A549 (cell line): ENCODE measurements around the gene ZFPL1. TPM values are rescaled to one million over a fixed set of nuclear protein-coding genes. Genes with fewer than 3 reads are reported as not detected.

Experiments
- ATAC-seq, 2 experiments: fragments of 200-7000 bp in 1 of 2; fragments of >200 bp in 1 of 2; cut with Nextera tagmentation in 1 of 2; cut with Tn5 transposase in 1 of 2; 3 replicates each; pipeline versions ENCODE4 v1.8.0 to v1.9.1; 2018 to 2020; ENCODE audit warnings: mild to moderate bottlenecking in 1 of 2, moderate library complexity in 1 of 2
- CTCF ChIA-PET: fragments of 300-600 bp; sonication (Branson Sonifier 250); formaldehyde crosslinking; extraction: SDS; loops from one replicate; lab custom pipeline; 2021; ENCODE audit warnings: antibody characterized with exemption, inconsistent platforms; lab: Yijun Ruan, JAX
- POLR2A ChIA-PET: fragments of 350-600 bp; formaldehyde crosslinking; extraction: SDS; loops from one replicate; lab custom pipeline; 2021; ENCODE audit warnings: antibody characterized with exemption, inconsistent platforms; lab: Yijun Ruan, JAX
- DNase-seq, 2 experiments: peaks; one replicate each; pipeline versions ENCODE4 v3.0.0 to v3.0.0-alpha.2; 2011 to 2016; ENCODE audit warnings: low read depth in 1 of 2, low spot score in 1 of 2
- FAIRE-seq: peaks from 2 replicates; lab custom pipeline; 2011; peaks lifted over from hg19 to GRCh38; lab: Jason Lieb, UNC
- H3K27ac ChIP-seq, 2 experiments: fragments of >200 bp; sonication (Bioruptor Twin); formaldehyde crosslinking; 3 replicates each; pipeline ENCODE4 v1.5.1; 2016 to 2017
- H3K4me1 ChIP-seq: fragments of >200 bp; sonication (Bioruptor Twin); formaldehyde crosslinking; 3 replicates; pipeline ENCODE4 v1.6.1; 2016
- H3K4me2 ChIP-seq: fragments of >200 bp; sonication (Bioruptor Twin); formaldehyde crosslinking; 3 replicates; pipeline ENCODE4 v1.6.1; 2016
- H3K4me3 ChIP-seq: fragments of >200 bp; sonication (Bioruptor Twin); formaldehyde crosslinking; 3 replicates; pipeline ENCODE4 v1.5.1; 2016
- H3K9me3 ChIP-seq: fragments of >200 bp; sonication (Bioruptor Twin); formaldehyde crosslinking; 3 replicates; pipeline ENCODE4 v1.6.1; 2016
- ATOH8 ChIP-seq: fragments of 250-450 bp; sonication (Bioruptor Pico); IDR thresholded peaks from 2 replicates; pipeline ENCODE4 v1.5.0; 2020; ENCODE audit warnings: low read depth, mild to moderate bottlenecking, moderate library complexity
- BCL3 ChIP-seq: fragments of >200 bp; sonication (Bioruptor Twin); formaldehyde crosslinking; IDR thresholded peaks from 3 replicates; pipeline ENCODE4 v1.6.1; 2016
- EHMT2 ChIP-seq: fragments of 200-600 bp; sonication (generic); IDR thresholded peaks from 2 replicates; pipeline ENCODE4 v1.6.1; 2016; ENCODE audit warnings: antibody characterized with exemption, low read depth, mild to moderate bottlenecking, moderate library complexity
- ELK1 ChIP-seq: fragments of 150-350 bp; IDR thresholded peaks from 2 replicates; pipeline ENCODE4 v1.6.1; 2014; ENCODE audit warnings: low read depth, mild to moderate bottlenecking, low read length
- EP300 ChIP-seq, 2 experiments: fragments of >200 bp; sonication (Bioruptor Twin); formaldehyde crosslinking; IDR thresholded peaks; 2 replicates in 1 of 2; 3 replicates in 1 of 2; pipeline ENCODE4 v1.6.1; 2016 to 2017
- ESRRA ChIP-seq: fragments of 150-350 bp; IDR thresholded peaks from 2 replicates; pipeline ENCODE4 v1.6.1; 2014; ENCODE audit warnings: mild to moderate bottlenecking, low read length, borderline replicate concordance
- FOSB ChIP-seq: fragments of 250-450 bp; sonication (Bioruptor Pico); IDR thresholded peaks from 2 replicates; pipeline ENCODE4 v1.5.0; 2020; ENCODE audit warnings: mild to moderate bottlenecking, moderate library complexity
- FOXS1 ChIP-seq: fragments of 250-450 bp; sonication (Bioruptor Pico); IDR thresholded peaks from 2 replicates; pipeline ENCODE4 v1.5.0; 2020; ENCODE audit warnings: mild to moderate bottlenecking, moderate library complexity
- GATA3 ChIP-seq: IDR thresholded peaks from 2 replicates; pipeline ENCODE4 v1.6.1; 2012; ENCODE audit warnings: borderline replicate concordance
- HDAC2 ChIP-seq: fragments of 200-600 bp; sonication (generic); IDR thresholded peaks from 2 replicates; pipeline ENCODE4 v1.6.1; 2016
- HOXB5 ChIP-seq: fragments of 250-450 bp; sonication (Bioruptor Pico); IDR thresholded peaks from 2 replicates; pipeline ENCODE4 v1.5.0; 2020; ENCODE audit warnings: mild to moderate bottlenecking, moderate library complexity
- JUN ChIP-seq, 2 experiments: fragments of >200 bp; sonication (Bioruptor Twin); formaldehyde crosslinking; IDR thresholded peaks; 2 replicates in 1 of 2; 3 replicates in 1 of 2; pipeline ENCODE4 v1.6.1; 2016 to 2017
- KDM1A ChIP-seq: fragments of 200-600 bp; sonication (generic); IDR thresholded peaks from 2 replicates; pipeline ENCODE4 v1.6.1; 2016; ENCODE audit warnings: low read depth, mild to moderate bottlenecking
- KDM5A ChIP-seq: fragments of 200-600 bp; sonication (generic); IDR thresholded peaks from 2 replicates; pipeline ENCODE4 v1.6.1; 2016; ENCODE audit warnings: antibody characterized with exemption, mild to moderate bottlenecking
- MAZ ChIP-seq: fragments of 150-350 bp; IDR thresholded peaks from 2 replicates; pipeline ENCODE4 v1.6.1; 2014; ENCODE audit warnings: antibody characterized with exemption, low read depth, low read length, borderline replicate concordance
- NR3C1 ChIP-seq: fragments of >200 bp; sonication (Bioruptor Twin); formaldehyde crosslinking; IDR thresholded peaks from 3 replicates; pipeline ENCODE4 v1.6.1; 2017
- PBX3 ChIP-seq: IDR thresholded peaks from 2 replicates; pipeline ENCODE4 v1.6.1; 2012
- RAD21 ChIP-seq, 2 experiments: fragments of >200 bp in 1 of 2; sonication (Bioruptor Twin) in 1 of 2; formaldehyde crosslinking in 1 of 2; IDR thresholded peaks in 1 of 2; conservative IDR thresholded peaks in 1 of 2; 2 replicates in 1 of 2; 3 replicates in 1 of 2; pipeline ENCODE4 v1.6.1; 2012 to 2018; ENCODE audit warnings: inconsistent platforms in 1 of 2
- RARB ChIP-seq: fragments of 250-450 bp; sonication (Bioruptor Pico); IDR thresholded peaks from 2 replicates; pipeline ENCODE4 v1.8.0; 2021; ENCODE audit warnings: mild to moderate bottlenecking, moderate library complexity
- TP53 ChIP-seq: fragments of 250-450 bp; sonication (Bioruptor Pico); IDR thresholded peaks from 2 replicates; pipeline ENCODE4 v1.5.0; 2021; ENCODE audit warnings: mild to moderate bottlenecking, moderate library complexity
- ZC3H11A ChIP-seq: fragments of 450-650 bp; IDR thresholded peaks from 2 replicates; pipeline ENCODE4 v1.6.1; 2014; ENCODE audit warnings: antibody characterized with exemption, mild to moderate bottlenecking
- ZSCAN20 ChIP-seq: fragments of 250-450 bp; sonication (Bioruptor Pico); IDR thresholded peaks from 2 replicates; pipeline ENCODE4 v1.8.0; 2022; ENCODE audit warnings: mild to moderate bottlenecking, moderate library complexity
- WGBS: methylation state at CpG from one replicate; pipeline ENCODE4 v1.1.6; 2017; ENCODE audit errors: missing lambda C conversion rate; 5-methylcytosine and 5-hydroxymethylcytosine counted together
- polyA plus RNA-seq, 4 experiments: library from polyadenylated mRNA; depleted of rRNA in 3 of 4; stranded (reverse); fragments of >200 nt; fragmentation: RNase III in 1 of 4; extraction: RNeasy Plus Mini Kit Qiagen cat#74134 plus additional on column Dnase treatment in 1 of 4; gene quantifications; 2 replicates in 3 of 4; 3 replicates in 1 of 4; pipeline ENCODE4 v1.2.3, GENCODE V29; 2011 to 2017
- TF ChIP-seq, protein P1 (sequence below): fragments of 250-450 bp; sonication (Bioruptor Pico); IDR thresholded peaks from 2 replicates; pipeline ENCODE4 v1.5.0; 2021; ENCODE audit warnings: mild to moderate bottlenecking, moderate library complexity, borderline replicate concordance

Gene ZFPL1
- polyA plus RNA-seq, 2 of the 4 experiments (the other 2 are of a cell fraction) = 30.1 to 31.7 TPM

GRCh38 chr11:65066315-65066714 lies 17.7 kb upstream of the ZFPL1 start:
- 61% methylated on average over 7 of the region's 11 CpGs for WGBS
- no peak for FAIRE-seq
- Histone ChIP-seq H3K9me3 (no peaks in the 10 kb centered on the region), H3K27ac (no peak overlapping the region)
- DNase-seq = no peak
- TF ChIP-seq NR3C1 (no peak), JUN (IDR thresholded peaks at IDR 0.05) (no peak), KDM5A (no peak), BCL3 (no peak), EHMT2 (no peak), ESRRA (no peak), ZC3H11A (no peak)
- TF ChIP-seq, all 56 proteins: peak for 0
- no peak for ATAC-seq
- Histone ChIP-seq H3K4me1 (no peaks in the 10 kb centered on the region), H3K4me3 (no peak overlapping the region), H3K4me2 (no peak overlapping the region)
- CTCF ChIA-PET = interaction anchor here (0.9 to 1.6 kb wide), 4 partner anchors 10 to 219 kb away, joined by 3 to 4 read pairs (median 3); no protein-coding TSS in a partner anchor
- POLR2A ChIA-PET = no interaction called here

DNA sequence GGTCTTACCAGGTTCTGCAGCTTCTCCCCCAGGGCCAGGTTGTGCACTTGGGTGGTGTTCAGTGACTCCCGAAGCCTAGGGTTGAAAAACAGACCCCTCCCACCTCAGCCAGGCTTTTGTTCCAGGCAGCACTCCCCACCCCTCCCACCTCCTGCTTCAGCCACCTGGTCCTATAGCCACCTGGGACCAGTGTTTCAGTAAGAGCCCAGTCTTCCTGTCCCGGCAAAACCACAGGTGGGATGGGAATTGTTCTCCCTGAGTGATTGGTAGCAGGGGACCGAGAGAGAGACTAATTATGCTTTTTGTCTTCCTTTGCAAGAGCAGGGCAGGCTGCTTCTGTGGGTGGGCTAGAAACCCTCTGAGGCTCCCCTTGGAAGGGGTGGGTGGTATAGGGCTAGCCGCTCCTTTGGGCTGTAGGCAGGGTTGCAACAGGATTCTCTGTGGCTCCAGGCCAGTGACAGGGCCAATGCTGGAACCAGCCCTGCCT lies 17.2 kb upstream of the ZFPL1 start:
- FAIRE-seq = no peak
- Histone ChIP-seq H3K27ac (no peak overlapping the region), H3K4me1 (no peaks in the 10 kb centered on the region), H3K4me3 (no peak overlapping the region), H3K4me2 (no peak overlapping the region), H3K9me3 (no peaks in the 10 kb centered on the region)
- ChIA-PET CTCF (interaction anchor here (0.9 to 1.6 kb wide), 4 partner anchors 10 to 219 kb away, joined by 3 to 4 read pairs (median 3); no protein-coding TSS in a partner anchor), POLR2A (no interaction called here)
- 96% methylated on average over 3 of the region's 4 CpGs for WGBS
- TF ChIP-seq RAD21 (conservative IDR thresholded peaks at IDR 0.05 in 1 of 2, IDR thresholded peaks at IDR 0.05 in 1 of 2) (no peak), RARB (no peak), TP53 (CRISPR knock-in tag) (no peak)
- no peak for DNase-seq
- ATAC-seq = no peak

- POLR2A ChIA-PET = no interaction called here
- Histone ChIP-seq H3K4me3 (no peak overlapping the region), H3K27ac (no peak overlapping the region), H3K4me2 (no peak overlapping the region), H3K9me3 (no peaks in the 10 kb centered on the region), H3K4me1 (no peaks in the 10 kb centered on the region)
- DNase-seq (no peak), ATAC-seq (no peak), FAIRE-seq (no peak)
- TF ChIP-seq KDM1A (no peak), FOXS1 (CRISPR knock-in tag) (no peak), ELK1 (no peak), FOSB (CRISPR knock-in tag) (no peak), NR3C1 (no peak), HOXB5 (no peak), HDAC2 (no peak)
- CTCF ChIA-PET = interaction anchor here (1.0 to 1.6 kb wide), 2 partner anchors 9 to 220 kb away, joined by 3 read pairs; no protein-coding TSS in a partner anchor
- 77% methylated on average over 9 of the region's 10 CpGs for WGBS
Measured at GRCh38 chr11:65067446-65067845, 16.6 kb upstream of the ZFPL1 start.

DNA sequence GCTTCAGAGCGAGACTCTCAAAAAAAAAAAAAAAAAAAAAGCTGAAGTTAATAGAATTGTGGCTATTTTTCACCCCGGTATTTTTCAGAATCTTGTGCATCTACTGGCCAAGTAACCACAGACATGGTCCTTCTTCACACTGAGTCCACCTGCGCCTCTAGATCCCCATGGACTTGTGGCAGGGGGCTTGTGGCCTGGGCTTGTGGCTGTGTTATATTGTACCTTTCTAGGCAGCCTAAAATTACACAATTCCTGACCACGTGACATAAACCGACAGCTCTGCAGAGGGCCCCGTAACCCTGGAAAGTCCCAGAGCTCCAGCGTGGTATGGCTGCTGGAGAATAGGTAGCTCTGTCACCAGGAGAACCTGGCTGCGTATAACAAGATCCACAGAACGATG lies 14.8 kb upstream of the ZFPL1 start:
- Histone ChIP-seq H3K9me3 (no peaks in the 10 kb centered on the region), H3K4me2 (no peak overlapping the region), H3K4me1 (no peaks in the 10 kb centered on the region), H3K4me3 (no peak overlapping the region), H3K27ac (no peak overlapping the region)
- ChIA-PET POLR2A (interaction anchor here (0.6 kb wide), 1 partner anchor 28 kb away, joined by 3 read pairs; the partner anchor contains the start of gene SAC3D1), CTCF (interaction anchor here (0.5 to 1.2 kb wide), 6 partner anchors 9 to 130 kb away, joined by 3 to 6 read pairs (median 4); partner anchors contain the start of genes ARL2 and SNX15)
- no peak for DNase-seq
- no peak for FAIRE-seq
- WGBS = 40% methylated on average over 9 of the region's 9 CpGs
- ATAC-seq = no peak
- TF ChIP-seq JUN (IDR thresholded peaks at IDR 0.05) (no peak), ZSCAN20 (CRISPR knock-in tag) (no peak), GATA3 (no peak), MAZ (no peak), BCL3 (no peak), KDM5A (no peak), HOXB5 (no peak), EP300 (IDR thresholded peaks at IDR 0.05) (no peak), PBX3 (no peak), ATOH8 (CRISPR knock-in tag) (no peak)
- TF ChIP-seq, protein P1, sequence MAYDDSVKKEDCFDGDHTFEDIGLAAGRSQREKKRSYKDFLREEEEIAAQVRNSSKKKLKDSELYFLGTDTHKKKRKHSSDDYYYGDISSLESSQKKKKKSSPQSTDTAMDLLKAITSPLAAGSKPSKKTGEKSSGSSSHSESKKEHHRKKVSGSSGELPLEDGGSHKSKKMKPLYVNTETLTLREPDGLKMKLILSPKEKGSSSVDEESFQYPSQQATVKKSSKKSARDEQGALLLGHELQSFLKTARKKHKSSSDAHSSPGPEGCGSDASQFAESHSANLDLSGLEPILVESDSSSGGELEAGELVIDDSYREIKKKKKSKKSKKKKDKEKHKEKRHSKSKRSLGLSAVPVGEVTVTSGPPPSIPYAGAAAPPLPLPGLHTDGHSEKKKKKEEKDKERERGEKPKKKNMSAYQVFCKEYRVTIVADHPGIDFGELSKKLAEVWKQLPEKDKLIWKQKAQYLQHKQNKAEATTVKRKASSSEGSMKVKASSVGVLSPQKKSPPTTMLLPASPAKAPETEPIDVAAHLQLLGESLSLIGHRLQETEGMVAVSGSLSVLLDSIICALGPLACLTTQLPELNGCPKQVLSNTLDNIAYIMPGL (CRISPR knock-in tag) = no peak
